ENCODE results near the gene ERCC2. TPM values are rescaled to one million over a fixed set of nuclear protein-coding genes. Genes with fewer than 3 reads are reported as not detected.
"Not testable (repeated sequence)": the region's sequence is repeated elsewhere in the genome, so short reads cannot be mapped to it uniquely, and the experiment has no call there.

The ERCC2 gene
- polyA plus RNA-seq, 1 donor (not counting 4 experiments of a cell fraction or from before 2014, with no cell fraction given) = 27.6 TPM

- no peak for TF ChIP-seq EZH2 (IDR thresholded peaks at IDR 0.05; ENCODE audit: low read length)
- no peak for TF ChIP-seq CTCF (optimal IDR thresholded peaks at IDR 0.05 in 1 of 3, IDR thresholded peaks at IDR 0.05 in 1 of 3, conservative IDR thresholded peaks at IDR 0.05 in 1 of 3; ENCODE audit: extremely low read depth in 1 of 3, insufficient read depth in 2 of 3, low read length in 3 of 3)
- no peak for FAIRE-seq
These were observed 33.6 kb downstream of the ERCC2 start for GRCh38 chr19:45336696-45337251.

GRCh38 chr19:45334881-45335280 lies 35.5 kb downstream of the ERCC2 start:
- H4K20me1 ChIP-seq (ENCODE audit: control insufficient read depth, extremely low read depth, insufficient read depth, low read length); H3K27me3 ChIP-seq (ENCODE audit: control insufficient read depth, extremely low read depth, insufficient read depth, low read length); H3K4me3 ChIP-seq (ENCODE audit: control insufficient read depth in 2 of 3, extremely low read depth in 1 of 3, insufficient read depth in 2 of 3, low read depth in 1 of 3, low read length in 3 of 3); DNase-seq (ENCODE audit: low read depth, low spot score); H3K36me3 ChIP-seq (ENCODE audit: control insufficient read depth in 2 of 2, extremely low read depth in 1 of 2, insufficient read depth in 2 of 2, low read length in 2 of 2); H2AFZ ChIP-seq (ENCODE audit: control insufficient read depth, low read length); H3K9me1 ChIP-seq (ENCODE audit: control insufficient read depth, extremely low read depth, insufficient read depth, low read length); H3K4me1 ChIP-seq (ENCODE audit: control insufficient read depth, extremely low read depth, insufficient read depth, low read length); FAIRE-seq; H3K27ac ChIP-seq (ENCODE audit: control insufficient read depth, insufficient read depth, low read length); H3K4me2 ChIP-seq (ENCODE audit: control insufficient read depth, extremely low read depth, insufficient read depth, low read depth, low read length); dilution Hi-C loops (cut with MboI; ENCODE audit: extremely low pct_ligation_motif_present, low sequenced_read_pairs); H3K9ac ChIP-seq (ENCODE audit: control insufficient read depth, extremely low read depth, insufficient read depth, low read length); H3K79me2 ChIP-seq (ENCODE audit: control insufficient read depth, insufficient read depth, low read length); H3K9me3 ChIP-seq (ENCODE audit: control insufficient read depth, low read depth, low read length): not testable (repeated sequence)

More at GRCh38 chr19:45336696-45337251, 33.6 kb downstream of the ERCC2 start:
- DNase-seq (ENCODE audit: low read depth, low spot score) = no peak
- Histone ChIP-seq H3K79me2 (ENCODE audit: control insufficient read depth, insufficient read depth, low read length) (peaks cover 9% of the 10 kb centered on the region), H4K20me1 (ENCODE audit: control insufficient read depth, extremely low read depth, insufficient read depth, low read length) (no peaks in the 10 kb centered on the region), H3K27me3 (ENCODE audit: control insufficient read depth, extremely low read depth, insufficient read depth, low read length) (no peaks in the 10 kb centered on the region), H3K4me3 (ENCODE audit: control insufficient read depth in 2 of 3, extremely low read depth in 1 of 3, insufficient read depth in 2 of 3, low read depth in 1 of 3, low read length in 3 of 3) (no peak overlapping the region), H3K9me3 (ENCODE audit: control insufficient read depth, low read depth, low read length) (no peaks in the 10 kb centered on the region), H3K9ac (ENCODE audit: control insufficient read depth, extremely low read depth, insufficient read depth, low read length) (no peak overlapping the region), H3K4me2 (ENCODE audit: control insufficient read depth, extremely low read depth, insufficient read depth, low read depth, low read length) (no peak overlapping the region), H3K4me1 (ENCODE audit: control insufficient read depth, extremely low read depth, insufficient read depth, low read length) (peaks cover 13% of the 10 kb centered on the region), H3K27ac (ENCODE audit: control insufficient read depth, insufficient read depth, low read length) (no peak overlapping the region), H2AFZ (ENCODE audit: control insufficient read depth, low read length) (no peak overlapping the region), H3K9me1 (ENCODE audit: control insufficient read depth, extremely low read depth, insufficient read depth, low read length) (no peaks in the 10 kb centered on the region), H3K36me3 (ENCODE audit: control insufficient read depth in 2 of 2, extremely low read depth in 1 of 2, insufficient read depth in 2 of 2, low read length in 2 of 2) (no peaks in the 10 kb centered on the region)
- dilution Hi-C loops (cut with MboI; ENCODE audit: extremely low pct_ligation_motif_present, low sequenced_read_pairs) = no loop called here

All from keratinocyte (primary cell).